SJCRH30 (cell line): Measurements from ENCODE around the gene SSTR1. TPM values are rescaled to one million over a fixed set of nuclear protein-coding genes. Genes with fewer than 3 reads are reported as not detected.

Experiments used
- total RNA-seq: library from RNA; depleted of rRNA; stranded (reverse); fragments of >200 nt; shearing (Covaris generic); gene quantifications from 2 replicates; pipeline ENCODE4 v1.2.3, GENCODE V29; 2014; rRNA removed

Gene SSTR1
- total RNA-seq, 1 experiment from 2014 or later: not detected

Other genes with a start within 250 kb of the SSTR1 start
- 20.7 and 21.9 TPM in 2 replicates for gene CLEC14A, start 48.2 kb downstream of the SSTR1 start, total RNA-seq